Activated CD8-positive, alpha-beta memory T cell treated with anti-CD3 and anti-CD28 coated beads, Interleukin-2, amount 50 U/mL, for 1 hour (primary cell): ENCODE measurements around the gene TNFAIP8L2.

Source experiments
- DNase-seq: peaks from one replicate; pipeline ENCODE4 v3.0.0-alpha.2; 2020; ENCODE audit errors: extremely low read depth

The TNFAIP8L2 gene

GRCh38 chr1:151156515-151156819 lies at the start of gene TNFAIP8L2:
TNFAIP8L2 (plus strand) TSS chr1:151156649; CDS start chr1:151158698, 2,049 bp downstream.
- peak; percentile 36 for DNase-seq

GRCh38 chr1:151106894-151107293 lies 49.6 kb upstream of the TNFAIP8L2 start:
- DNase-seq: no peak

- no peak for DNase-seq
These were observed 48.1 kb upstream of the TNFAIP8L2 start for GRCh38 chr1:151108331-151108730.

GRCh38 chr1:151113877-151114276 lies 42.6 kb upstream of the TNFAIP8L2 start:
- no peak for DNase-seq

- DNase-seq: no peak
These were observed 31.6 kb upstream of the TNFAIP8L2 start for GRCh38 chr1:151124763-151125403.

- DNase-seq: no peak
These were observed 27.6 kb upstream of the TNFAIP8L2 start for GRCh38 chr1:151128800-151129199.

- DNase-seq: peak; percentile 71
These were observed 25.4 kb upstream of the TNFAIP8L2 start for GRCh38 chr1:151130987-151131586.

- DNase-seq: no peak
These were observed 24.6 kb upstream of the TNFAIP8L2 start for GRCh38 chr1:151131701-151132334.

GRCh38 chr1:151132335-151133017 lies 24.0 kb upstream of the TNFAIP8L2 start:
- DNase-seq: no peak

GRCh38 chr1:151133018-151133806 lies 23.2 kb upstream of the TNFAIP8L2 start:
- no peak for DNase-seq

- DNase-seq: no peak
These were observed 22.1 kb upstream of the TNFAIP8L2 start for GRCh38 chr1:151134396-151134795.

- DNase-seq: no peak
These were observed 21.5 kb upstream of the TNFAIP8L2 start for GRCh38 chr1:151134991-151135390.

GRCh38 chr1:151135433-151136385 lies 20.7 kb upstream of the TNFAIP8L2 start:
- no peak for DNase-seq

- DNase-seq: no peak
These were observed 18.7 kb upstream of the TNFAIP8L2 start for GRCh38 chr1:151137789-151138188.

GRCh38 chr1:151142411-151143056 lies 13.9 kb upstream of the TNFAIP8L2 start:
- DNase-seq: no peak

- DNase-seq: no peak
These were observed 13.4 kb upstream of the TNFAIP8L2 start for GRCh38 chr1:151143057-151143435.

- DNase-seq: no peak
These were observed 12.5 kb upstream of the TNFAIP8L2 start for GRCh38 chr1:151143986-151144385.

- no peak for DNase-seq
These were observed 11.8 kb upstream of the TNFAIP8L2 start for GRCh38 chr1:151144474-151145303.

GRCh38 chr1:151145304-151146071 lies 11.0 kb upstream of the TNFAIP8L2 start:
- no peak for DNase-seq
